Measurements from ENCODE around the gene SHH. TPM values are rescaled to one million over a fixed set of nuclear protein-coding genes. Genes with fewer than 3 reads are reported as not detected.

Gene SHH
- total RNA-seq, 6 experiments from 2014 or later = 6.8 to 18.6 (median 12.4) TPM

- intact Hi-C loops (cut with DNase I) = no loop called here
- DNase-seq (no peak), ATAC-seq (no peak)
- no peaks in the 10 kb centered on the region for H3K9me3 ChIP-seq
- peaks cover 0 to 9% (median 2%) of the 10 kb centered on the region in 4 donors for H3K4me1 ChIP-seq
- TF ChIP-seq POLR2A (IDR thresholded peaks at IDR 0.05) (no peak), CTCF (IDR thresholded peaks at IDR 0.05) (no peak)
- no peak overlapping the region for H3K27ac ChIP-seq
- H3K36me3 ChIP-seq = peaks cover 0 to 2% (median 0%) of the 10 kb centered on the region in 4 donors
- H3K27me3 ChIP-seq = no peaks in the 10 kb centered on the region
- WGBS (ENCODE audit: insufficient coverage, low coverage, low lambda C conversion rate, missing lambda C conversion rate) = 89% methylated on average over 3 of the region's 3 CpGs
- H3K4me3 ChIP-seq = no peak overlapping the region
These were observed 57.2 kb downstream of the SHH start for GRCh38 chr7:155755026-155755425.

GRCh38 chr7:155754165-155754564, 58.1 kb downstream of the SHH start:
- no peak overlapping the region for H3K4me3 ChIP-seq
- H3K4me1 ChIP-seq = peaks cover 0 to 9% (median 2%) of the 10 kb centered on the region in 4 donors
- no peaks in the 10 kb centered on the region for H3K27me3 ChIP-seq
- TF ChIP-seq POLR2A (IDR thresholded peaks at IDR 0.05) (no peak), CTCF (IDR thresholded peaks at IDR 0.05) (no peak)
- H3K9me3 ChIP-seq = no peaks in the 10 kb centered on the region
- DNase-seq (no peak), ATAC-seq (peak in 3 of 4 donors; percentile 14 to 40 (median 31))
- intact Hi-C loops (cut with DNase I) = no loop called here
- H3K36me3 ChIP-seq = peaks cover 0 to 2% (median 0%) of the 10 kb centered on the region in 4 donors
- H3K27ac ChIP-seq = no peak overlapping the region

DNA sequence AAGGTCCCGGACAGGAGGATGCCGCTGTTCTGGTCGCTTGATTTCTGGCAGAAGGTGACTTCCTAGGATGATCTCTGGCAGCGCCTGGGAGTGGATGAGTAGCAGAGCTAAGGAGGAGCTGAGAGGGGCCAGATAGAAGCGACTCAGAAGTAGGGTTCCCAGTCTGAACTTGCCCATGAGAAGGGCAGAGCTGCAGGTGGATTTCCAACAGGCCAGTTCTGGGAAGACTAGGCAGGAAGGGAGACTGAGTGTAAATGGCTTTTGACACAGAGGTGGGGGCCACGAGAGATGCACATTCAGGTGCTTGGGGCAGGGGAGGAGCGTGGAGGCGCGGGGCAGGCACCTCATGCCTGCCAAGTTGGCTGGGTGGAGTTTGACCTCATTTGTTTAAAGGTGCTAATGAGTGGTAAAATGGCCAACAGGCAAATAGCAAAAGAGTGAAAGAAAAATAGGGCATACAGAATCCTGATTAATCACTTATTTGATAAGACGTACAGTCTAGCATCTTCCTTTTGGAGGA, 58.8 kb downstream of the SHH start:
- H3K36me3 ChIP-seq = peaks cover 0 to 2% (median 0%) of the 10 kb centered on the region in 4 donors
- WGBS (ENCODE audit: insufficient coverage, low coverage, low lambda C conversion rate, missing lambda C conversion rate) = 83% methylated on average over 10 of the region's 10 CpGs
- H3K27ac ChIP-seq = no peak overlapping the region
- DNase-seq (no peak), ATAC-seq (peak; percentile 14 to 29 (median 24))
- H3K4me3 ChIP-seq = no peak overlapping the region
- H3K4me1 ChIP-seq = peaks cover 0 to 9% (median 2%) of the 10 kb centered on the region in 4 donors
- no peaks in the 10 kb centered on the region for H3K27me3 ChIP-seq
- intact Hi-C loops (cut with DNase I) = no loop called here
- TF ChIP-seq CTCF (IDR thresholded peaks at IDR 0.05) (no peak), POLR2A (IDR thresholded peaks at IDR 0.05) (no peak)
- H3K9me3 ChIP-seq = no peaks in the 10 kb centered on the region

DNA sequence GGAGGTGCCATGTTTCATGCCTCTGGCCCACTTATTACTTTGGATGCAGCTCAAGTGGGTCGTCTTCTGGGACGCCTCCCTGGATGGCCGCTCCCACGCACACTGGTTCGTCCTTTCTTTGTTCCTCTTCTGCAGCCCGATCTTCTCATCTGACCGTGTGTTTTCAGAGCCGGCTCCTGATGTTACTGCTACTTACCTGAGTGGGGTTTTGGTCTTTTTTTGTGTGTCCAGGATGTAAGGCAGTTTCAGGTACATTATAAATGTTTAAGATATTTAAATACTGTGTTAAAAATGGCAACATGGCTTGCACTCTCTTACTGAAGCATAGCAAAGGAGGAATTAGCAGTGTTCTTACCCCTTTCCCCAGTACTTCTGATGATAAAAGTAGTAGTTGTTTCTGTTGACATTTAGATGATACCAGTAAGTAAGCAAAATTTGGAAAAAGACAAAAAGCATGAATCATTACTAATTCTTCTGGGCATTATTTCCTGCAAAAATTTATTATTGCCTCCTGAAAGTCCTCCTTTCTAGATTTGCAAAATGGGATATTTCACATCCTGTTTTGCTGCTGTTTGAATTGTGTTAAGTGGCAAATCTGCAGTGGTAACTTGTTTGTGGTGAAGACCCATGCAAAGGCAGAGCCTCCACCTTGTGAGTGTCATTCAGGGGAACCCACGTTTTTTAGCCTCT, 59.4 kb downstream of the SHH start:
- no peak for DNase-seq
- peak in 1 of 4 donors; percentile 16 for ATAC-seq
- Histone ChIP-seq H3K27me3 (no peaks in the 10 kb centered on the region), H3K4me3 (no peak overlapping the region), H3K9me3 (no peaks in the 10 kb centered on the region), H3K27ac (no peak overlapping the region), H3K4me1 (peaks cover 0 to 9% (median 2%) of the 10 kb centered on the region in 4 donors), H3K36me3 (peaks cover 0 to 2% (median 0%) of the 10 kb centered on the region in 4 donors)
- TF ChIP-seq POLR2A (IDR thresholded peaks at IDR 0.05) (no peak), CTCF (IDR thresholded peaks at IDR 0.05) (no peak)
- WGBS (ENCODE audit: insufficient coverage, low coverage, low lambda C conversion rate, missing lambda C conversion rate) = 56% methylated on average over 9 of the region's 9 CpGs
- intact Hi-C loops (cut with DNase I) = no loop called here
